Measurements from ENCODE around the gene HOXC4. TPM values are rescaled to one million over a fixed set of nuclear protein-coding genes. Genes with fewer than 3 reads are reported as not detected.

HOXC4 gene
- polyA plus RNA-seq, 2 of the 4 experiments (the other 2 are of a cell fraction), result 1.3 to 4.0 TPM

DNA sequence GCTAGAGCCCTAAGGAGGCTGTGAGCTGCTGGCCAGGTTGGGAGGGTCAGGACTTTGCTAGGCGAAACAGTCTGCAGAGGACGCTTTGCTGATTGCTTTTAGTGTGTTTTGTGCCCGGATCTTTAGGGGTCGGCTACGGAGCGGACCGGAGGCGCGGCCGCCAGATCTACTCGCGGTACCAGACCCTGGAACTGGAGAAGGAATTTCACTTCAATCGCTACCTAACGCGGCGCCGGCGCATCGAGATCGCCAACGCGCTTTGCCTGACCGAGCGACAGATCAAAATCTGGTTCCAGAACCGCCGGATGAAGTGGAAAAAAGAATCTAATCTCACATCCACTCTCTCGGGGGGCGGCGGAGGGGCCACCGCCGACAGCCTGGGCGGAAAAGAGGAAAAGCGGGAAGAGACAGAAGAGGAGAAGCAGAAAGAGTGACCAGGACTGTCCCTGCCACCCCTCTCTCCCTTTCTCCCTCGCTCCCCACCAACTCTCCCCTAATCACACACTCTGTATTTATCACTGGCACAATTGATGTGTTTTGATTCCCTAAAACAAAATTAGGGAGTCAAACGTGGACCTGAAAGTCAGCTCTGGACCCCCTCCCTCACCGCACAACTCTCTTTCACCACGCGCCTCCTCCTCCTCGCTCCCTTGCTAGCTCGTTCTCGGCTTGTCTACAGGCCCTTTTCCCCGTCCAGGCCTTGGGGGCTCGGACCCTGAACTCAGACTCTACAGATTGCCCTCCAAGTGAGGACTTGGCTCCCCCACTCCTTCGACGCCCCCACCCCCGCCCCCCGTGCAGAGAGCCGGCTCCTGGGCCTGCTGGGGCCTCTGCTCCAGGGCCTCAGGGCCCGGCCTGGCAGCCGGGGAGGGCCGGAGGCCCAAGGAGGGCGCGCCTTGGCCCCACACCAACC lies 23.9 kb upstream of the HOXC4 start:
- Histone ChIP-seq H3K27ac (no peak overlapping the region), H3K4me1 (peaks cover 21% of the 10 kb centered on the region), H3K4me3 (no peak overlapping the region), H3K9me3 (no peaks in the 10 kb centered on the region), H3K4me2 (no peak overlapping the region)
- ATAC-seq, result no peak
- ChIA-PET CTCF (interaction anchor here (1.2 to 27.9 kb wide), 5 partner anchors 25 to 286 kb away, joined by 3 to 476 read pairs (median 66); partner anchors contain the start of gene SMUG1), POLR2A (interaction anchor here (0.8 kb wide), 1 partner anchor 12 kb away, joined by 4 read pairs; no protein-coding TSS in a partner anchor)
- no peak for TF ChIP-seq TFCP2L1 (CRISPR knock-in tag; IDR thresholded peaks at IDR 0.05)
- no peak for TF ChIP-seq NFE2L2 (conservative IDR thresholded peaks at IDR 0.05; ENCODE audit: low read length)
- TF ChIP-seq, protein P1, sequence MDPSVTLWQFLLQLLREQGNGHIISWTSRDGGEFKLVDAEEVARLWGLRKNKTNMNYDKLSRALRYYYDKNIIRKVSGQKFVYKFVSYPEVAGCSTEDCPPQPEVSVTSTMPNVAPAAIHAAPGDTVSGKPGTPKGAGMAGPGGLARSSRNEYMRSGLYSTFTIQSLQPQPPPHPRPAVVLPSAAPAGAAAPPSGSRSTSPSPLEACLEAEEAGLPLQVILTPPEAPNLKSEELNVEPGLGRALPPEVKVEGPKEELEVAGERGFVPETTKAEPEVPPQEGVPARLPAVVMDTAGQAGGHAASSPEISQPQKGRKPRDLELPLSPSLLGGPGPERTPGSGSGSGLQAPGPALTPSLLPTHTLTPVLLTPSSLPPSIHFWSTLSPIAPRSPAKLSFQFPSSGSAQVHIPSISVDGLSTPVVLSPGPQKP (IDR thresholded peaks at IDR 0.05; ENCODE audit: low read depth, low read length), result no peak
- TF ChIP-seq, protein P2, sequence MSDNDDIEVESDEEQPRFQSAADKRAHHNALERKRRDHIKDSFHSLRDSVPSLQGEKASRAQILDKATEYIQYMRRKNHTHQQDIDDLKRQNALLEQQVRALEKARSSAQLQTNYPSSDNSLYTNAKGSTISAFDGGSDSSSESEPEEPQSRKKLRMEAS (IDR thresholded peaks at IDR 0.05), result no peak
- no peak for TF ChIP-seq SMC3 (IDR thresholded peaks at IDR 0.05)
- TF ChIP-seq EHF (CRISPR knock-in tag; IDR thresholded peaks at IDR 0.05), result no peak
- no peak for TF ChIP-seq FOSB (CRISPR knock-in tag; IDR thresholded peaks at IDR 0.05)
- TF ChIP-seq MYC (IDR thresholded peaks at IDR 0.05; ENCODE audit: borderline replicate concordance, low read length), result no peak
- TF ChIP-seq, protein P3, sequence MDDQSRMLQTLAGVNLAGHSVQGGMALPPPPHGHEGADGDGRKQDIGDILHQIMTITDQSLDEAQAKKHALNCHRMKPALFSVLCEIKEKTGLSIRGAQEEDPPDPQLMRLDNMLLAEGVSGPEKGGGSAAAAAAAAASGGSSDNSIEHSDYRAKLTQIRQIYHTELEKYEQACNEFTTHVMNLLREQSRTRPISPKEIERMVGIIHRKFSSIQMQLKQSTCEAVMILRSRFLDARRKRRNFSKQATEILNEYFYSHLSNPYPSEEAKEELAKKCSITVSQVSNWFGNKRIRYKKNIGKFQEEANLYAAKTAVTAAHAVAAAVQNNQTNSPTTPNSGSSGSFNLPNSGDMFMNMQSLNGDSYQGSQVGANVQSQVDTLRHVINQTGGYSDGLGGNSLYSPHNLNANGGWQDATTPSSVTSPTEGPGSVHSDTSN (IDR thresholded peaks at IDR 0.05), result no peak
- no peak for TF ChIP-seq CEBPB (IDR thresholded peaks at IDR 0.05)
- no peak for TF ChIP-seq ZFP36 (IDR thresholded peaks at IDR 0.05; ENCODE audit: borderline replicate concordance, partially characterized antibody)
- no peak for TF ChIP-seq CBX2 (IDR thresholded peaks at IDR 0.05; ENCODE audit: borderline replicate concordance, low read depth)
- TF ChIP-seq HEYL (CRISPR knock-in tag; IDR thresholded peaks at IDR 0.05), result no peak
- TF ChIP-seq, protein P4, sequence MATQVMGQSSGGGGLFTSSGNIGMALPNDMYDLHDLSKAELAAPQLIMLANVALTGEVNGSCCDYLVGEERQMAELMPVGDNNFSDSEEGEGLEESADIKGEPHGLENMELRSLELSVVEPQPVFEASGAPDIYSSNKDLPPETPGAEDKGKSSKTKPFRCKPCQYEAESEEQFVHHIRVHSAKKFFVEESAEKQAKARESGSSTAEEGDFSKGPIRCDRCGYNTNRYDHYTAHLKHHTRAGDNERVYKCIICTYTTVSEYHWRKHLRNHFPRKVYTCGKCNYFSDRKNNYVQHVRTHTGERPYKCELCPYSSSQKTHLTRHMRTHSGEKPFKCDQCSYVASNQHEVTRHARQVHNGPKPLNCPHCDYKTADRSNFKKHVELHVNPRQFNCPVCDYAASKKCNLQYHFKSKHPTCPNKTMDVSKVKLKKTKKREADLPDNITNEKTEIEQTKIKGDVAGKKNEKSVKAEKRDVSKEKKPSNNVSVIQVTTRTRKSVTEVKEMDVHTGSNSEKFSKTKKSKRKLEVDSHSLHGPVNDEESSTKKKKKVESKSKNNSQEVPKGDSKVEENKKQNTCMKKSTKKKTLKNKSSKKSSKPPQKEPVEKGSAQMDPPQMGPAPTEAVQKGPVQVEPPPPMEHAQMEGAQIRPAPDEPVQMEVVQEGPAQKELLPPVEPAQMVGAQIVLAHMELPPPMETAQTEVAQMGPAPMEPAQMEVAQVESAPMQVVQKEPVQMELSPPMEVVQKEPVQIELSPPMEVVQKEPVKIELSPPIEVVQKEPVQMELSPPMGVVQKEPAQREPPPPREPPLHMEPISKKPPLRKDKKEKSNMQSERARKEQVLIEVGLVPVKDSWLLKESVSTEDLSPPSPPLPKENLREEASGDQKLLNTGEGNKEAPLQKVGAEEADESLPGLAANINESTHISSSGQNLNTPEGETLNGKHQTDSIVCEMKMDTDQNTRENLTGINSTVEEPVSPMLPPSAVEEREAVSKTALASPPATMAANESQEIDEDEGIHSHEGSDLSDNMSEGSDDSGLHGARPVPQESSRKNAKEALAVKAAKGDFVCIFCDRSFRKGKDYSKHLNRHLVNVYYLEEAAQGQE (IDR thresholded peaks at IDR 0.05), result no peak
- TF ChIP-seq SREBF2 (IDR thresholded peaks at IDR 0.05), result no peak
- TF ChIP-seq JUNB (IDR thresholded peaks at IDR 0.05), result no peak
- TF ChIP-seq CBX8 (IDR thresholded peaks at IDR 0.05), result no peak
- 92% methylated on average over 46 of the region's 53 CpGs for WGBS (ENCODE audit: missing lambda C conversion rate)
- no peak for FAIRE-seq
- no peak for DNase-seq (ENCODE audit: low read depth in 1 of 2, low spot score in 1 of 2)

DNA sequence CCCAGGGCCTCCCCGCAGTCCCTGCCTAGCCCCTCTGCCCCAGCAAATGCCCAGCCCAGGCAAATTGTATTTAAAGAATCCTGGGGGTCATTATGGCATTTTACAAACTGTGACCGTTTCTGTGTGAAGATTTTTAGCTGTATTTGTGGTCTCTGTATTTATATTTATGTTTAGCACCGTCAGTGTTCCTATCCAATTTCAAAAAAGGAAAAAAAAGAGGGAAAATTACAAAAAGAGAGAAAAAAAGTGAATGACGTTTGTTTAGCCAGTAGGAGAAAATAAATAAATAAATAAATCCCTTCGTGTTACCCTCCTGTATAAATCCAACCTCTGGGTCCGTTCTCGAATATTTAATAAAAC lies 23.2 kb upstream of the HOXC4 start:
- H3K9me3 ChIP-seq, result no peaks in the 10 kb centered on the region
- CTCF ChIA-PET, result interaction anchor here (1.2 to 27.9 kb wide), 7 partner anchors 8 to 287 kb away, joined by 3 to 476 read pairs (median 66); partner anchors contain the start of genes HOXC4 and SMUG1
- peaks cover 21% of the 10 kb centered on the region for H3K4me1 ChIP-seq
- H3K4me2 ChIP-seq, result no peak overlapping the region
- H3K4me3 ChIP-seq, result no peak overlapping the region
- no peak for ATAC-seq
- H3K27ac ChIP-seq, result no peak overlapping the region
- DNase-seq (ENCODE audit: low read depth in 1 of 2, low spot score in 1 of 2), result no peak
- WGBS (ENCODE audit: missing lambda C conversion rate), result 87% methylated on average over 7 of the region's 7 CpGs
- POLR2A ChIA-PET, result no interaction called here
- FAIRE-seq, result no peak
- TF ChIP-seq NPAS2 (CRISPR knock-in tag; IDR thresholded peaks at IDR 0.05; ENCODE audit: borderline replicate concordance), result no peak
- TF ChIP-seq, protein P5, sequence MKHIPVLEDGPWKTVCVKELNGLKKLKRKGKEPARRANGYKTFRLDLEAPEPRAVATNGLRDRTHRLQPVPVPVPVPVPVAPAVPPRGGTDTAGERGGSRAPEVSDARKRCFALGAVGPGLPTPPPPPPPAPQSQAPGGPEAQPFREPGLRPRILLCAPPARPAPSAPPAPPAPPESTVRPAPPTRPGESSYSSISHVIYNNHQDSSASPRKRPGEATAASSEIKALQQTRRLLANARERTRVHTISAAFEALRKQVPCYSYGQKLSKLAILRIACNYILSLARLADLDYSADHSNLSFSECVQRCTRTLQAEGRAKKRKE (CRISPR knock-in tag; IDR thresholded peaks at IDR 0.05; ENCODE audit: low read depth), result no peak
- no peak for TF ChIP-seq CBX8 (IDR thresholded peaks at IDR 0.05)
- TF ChIP-seq POLR2A (IDR thresholded peaks at IDR 0.05; ENCODE audit: low read length), result no peak
- TF ChIP-seq RCOR1 (IDR thresholded peaks at IDR 0.05; ENCODE audit: low read depth, low read length), result no peak
- TF ChIP-seq, protein P6, sequence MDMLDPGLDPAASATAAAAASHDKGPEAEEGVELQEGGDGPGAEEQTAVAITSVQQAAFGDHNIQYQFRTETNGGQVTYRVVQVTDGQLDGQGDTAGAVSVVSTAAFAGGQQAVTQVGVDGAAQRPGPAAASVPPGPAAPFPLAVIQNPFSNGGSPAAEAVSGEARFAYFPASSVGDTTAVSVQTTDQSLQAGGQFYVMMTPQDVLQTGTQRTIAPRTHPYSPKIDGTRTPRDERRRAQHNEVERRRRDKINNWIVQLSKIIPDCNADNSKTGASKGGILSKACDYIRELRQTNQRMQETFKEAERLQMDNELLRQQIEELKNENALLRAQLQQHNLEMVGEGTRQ (IDR thresholded peaks at IDR 0.05), result no peak
- TF ChIP-seq NR3C1 (IDR thresholded peaks at IDR 0.05), result no peak
- no peak for TF ChIP-seq FOSL2 (IDR thresholded peaks at IDR 0.05)
- TF ChIP-seq FOSL2 (CRISPR knock-in tag; IDR thresholded peaks at IDR 0.05), result no peak
- no peak for TF ChIP-seq SMC3 (IDR thresholded peaks at IDR 0.05)
- TF ChIP-seq EP300 (IDR thresholded peaks at IDR 0.05), result no peak
- TF ChIP-seq JUN (IDR thresholded peaks at IDR 0.05), result no peak
- no peak for TF ChIP-seq RARB (CRISPR knock-in tag; IDR thresholded peaks at IDR 0.05)
- no peak for TF ChIP-seq ZFP36 (IDR thresholded peaks at IDR 0.05; ENCODE audit: borderline replicate concordance, partially characterized antibody)
- TF ChIP-seq HOXB13 (CRISPR knock-in tag; IDR thresholded peaks at IDR 0.05; ENCODE audit: low read depth), result no peak
- TF ChIP-seq PHF8 (IDR thresholded peaks at IDR 0.05; ENCODE audit: borderline replicate concordance, low read depth), result no peak

All from A549 (cell line).